ENCODE results near the gene SLC25A27.

Gene SLC25A27

GRCh38 chr6:46651816-46652215, 959 bp upstream of the SLC25A27 start:
- no peak for DNase-seq

- no peak for DNase-seq
Observed at GRCh38 chr6:46652232-46652602, 558 bp upstream of the SLC25A27 start.

- DNase-seq, result no peak
Observed at GRCh38 chr6:46653439-46654195, 842 bp downstream of the SLC25A27 start.

GRCh38 chr6:46655803-46656202, 3.0 kb downstream of the SLC25A27 start:
- no peak for DNase-seq

GRCh38 chr6:46657642-46658041, 4.9 kb downstream of the SLC25A27 start:
- no peak for DNase-seq

GRCh38 chr6:46661483-46661882, 8.7 kb downstream of the SLC25A27 start:
- DNase-seq, result no peak

- DNase-seq, result no peak
Observed at GRCh38 chr6:46667377-46667776, 14.6 kb downstream of the SLC25A27 start.

- DNase-seq, result no peak
Observed at GRCh38 chr6:46674410-46674809, 21.6 kb downstream of the SLC25A27 start.

- no peak for DNase-seq
Observed at GRCh38 chr6:46676604-46677313, 24.0 kb downstream of the SLC25A27 start.

- DNase-seq, result no peak
Observed at GRCh38 chr6:46677314-46677654, 24.5 kb downstream of the SLC25A27 start.

GRCh38 chr6:46684771-46685170, 32.0 kb downstream of the SLC25A27 start:
- DNase-seq, result no peak

- DNase-seq, result no peak
Observed at GRCh38 chr6:46687619-46688097, 34.9 kb downstream of the SLC25A27 start, which contains the start of gene TDRD6. TDRD6 (plus strand) TSS chr6:46687885; CDS start chr6:46688129, 244 bp downstream.

- no peak for DNase-seq
Observed at GRCh38 chr6:46688117-46688965, 35.6 kb downstream of the SLC25A27 start.

- DNase-seq, result no peak
Observed at GRCh38 chr6:46688966-46689335, 36.2 kb downstream of the SLC25A27 start.

- DNase-seq, result no peak
Observed at GRCh38 chr6:46689657-46690056, 36.9 kb downstream of the SLC25A27 start.

GRCh38 chr6:46690141-46690755, 37.5 kb downstream of the SLC25A27 start:
- DNase-seq, result no peak

- no peak for DNase-seq
Observed at GRCh38 chr6:46690911-46691451, 38.2 kb downstream of the SLC25A27 start.

- no peak for DNase-seq
Observed at GRCh38 chr6:46699970-46700369, 47.2 kb downstream of the SLC25A27 start.

- no peak for DNase-seq
Observed at GRCh38 chr6:46704562-46704961, 51.8 kb downstream of the SLC25A27 start.

GRCh38 chr6:46706464-46706863, 53.7 kb downstream of the SLC25A27 start:
- DNase-seq, result no peak

- no peak for DNase-seq
Observed at GRCh38 chr6:46711491-46711890, 58.7 kb downstream of the SLC25A27 start.

GRCh38 chr6:46715141-46715540, 62.4 kb downstream of the SLC25A27 start:
- DNase-seq, result no peak

GRCh38 chr6:46719099-46719498, 66.3 kb downstream of the SLC25A27 start:
- DNase-seq, result no peak

Data from NCI-H2029 (cell line).